Activated T-helper 17 cell treated with anti-CD3 and anti-CD28 coated beads, Interleukin-2, amount 50 U/mL, for 72 hours (primary cell): ENCODE results near the gene KIAA1614. TPM values are rescaled to one million over a fixed set of nuclear protein-coding genes. Genes with fewer than 3 reads are reported as not detected.
A peak's percentile ranks its signal among the peaks of the same experiment; 100 is the strongest.
"Not testable (repeated sequence)": the region's sequence is repeated elsewhere in the genome, so short reads cannot be mapped to it uniquely, and the experiment has no call there.

Source experiments
- ATAC-seq: fragments of 150-1000 bp; cut with Tn5 transposase; replicated peaks from 2 replicates; pipeline ENCODE4 v1.10.0; 2021; ENCODE audit warnings: mild to moderate bottlenecking, moderate library complexity
- H3K27ac Mint-ChIP-seq: one replicate; pipeline ENCODE4 v1.8.0; 2022; ENCODE audit warnings: mixed read lengths
- H3K27me3 Mint-ChIP-seq: one replicate; pipeline ENCODE4 v1.8.0; 2022; ENCODE audit warnings: mixed read lengths
- H3K36me3 Mint-ChIP-seq: one replicate; pipeline ENCODE4 v1.8.0; 2022; ENCODE audit warnings: low read depth, mild to moderate bottlenecking, mixed read lengths
- H3K4me1 Mint-ChIP-seq: one replicate; pipeline ENCODE4 v1.8.0; 2022; ENCODE audit warnings: mixed read lengths
- H3K4me3 Mint-ChIP-seq: one replicate; pipeline ENCODE4 v1.8.0; 2022; ENCODE audit warnings: mild to moderate bottlenecking, mixed read lengths
- H3K9me3 Mint-ChIP-seq: one replicate; pipeline ENCODE4 v1.8.0; 2022; ENCODE audit warnings: mixed read lengths
- total RNA-seq, 2 donors: library from RNA; stranded (reverse); gene quantifications; one replicate each; pipeline ENCODE4 v1.2.3, GENCODE V29; 2022

The KIAA1614 gene
- total RNA-seq, 2 donors from 2014 or later: 0.04 to 0.19 TPM

DNA sequence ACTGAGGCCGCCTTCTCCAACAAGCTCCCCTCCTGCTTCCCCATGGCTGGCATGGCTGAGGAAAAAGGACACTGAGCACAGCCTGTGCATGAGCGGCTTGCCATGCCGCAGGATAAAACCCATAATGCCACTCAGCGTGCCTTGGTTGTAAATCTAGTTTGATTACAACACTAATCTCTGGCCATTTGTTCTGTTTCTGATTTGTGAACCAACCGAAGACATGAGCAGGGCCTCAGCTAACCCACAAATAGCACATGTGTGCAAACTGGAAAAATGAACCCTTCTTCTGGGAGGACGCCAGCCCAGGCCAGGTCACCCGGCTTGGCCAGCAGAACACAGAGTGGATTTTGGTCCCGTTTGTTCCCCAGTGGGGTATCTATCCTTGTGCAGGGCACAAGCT lies 56.1 kb downstream of the KIAA1614 start:
- H3K36me3 Mint-ChIP-seq: peaks cover 93% of the 10 kb centered on the region

DNA sequence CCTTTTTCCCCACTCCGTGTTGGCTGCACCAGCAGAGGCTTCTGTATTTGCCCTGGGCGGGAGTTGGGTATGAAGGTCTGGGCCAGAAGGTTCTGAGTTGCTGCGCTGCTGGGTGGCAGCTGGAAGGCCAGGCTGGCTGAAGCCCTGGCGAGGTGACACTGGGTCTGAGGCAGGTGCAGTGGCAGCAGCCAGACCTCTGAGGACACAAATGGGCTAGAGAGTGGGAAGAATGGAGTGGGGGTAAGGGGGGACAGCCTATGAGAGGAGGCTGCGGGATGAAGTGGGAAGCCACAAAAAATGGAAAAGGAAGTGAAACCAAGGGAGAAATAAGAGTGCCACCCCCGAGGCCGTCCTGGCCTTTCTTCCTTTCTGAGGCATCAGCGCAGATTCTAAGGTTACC lies 56.7 kb downstream of the KIAA1614 start:
- Mint-ChIP-seq H3K9me3 (no peaks in the 10 kb centered on the region), H3K27me3 (no peaks in the 10 kb centered on the region), H3K4me1 (peaks cover 13% of the 10 kb centered on the region), H3K27ac (peak overlapping the region; percentile 9), H3K36me3 (peaks cover 93% of the 10 kb centered on the region), H3K4me3 (no peak overlapping the region)
- ATAC-seq: no peak

More for the DNA sequence above, 56.1 kb downstream of the KIAA1614 start:
- not testable (repeated sequence) for ATAC-seq, H3K9me3 Mint-ChIP-seq, H3K27me3 Mint-ChIP-seq, H3K27ac Mint-ChIP-seq, H3K4me3 Mint-ChIP-seq
- H3K4me1 Mint-ChIP-seq: peaks cover 13% of the 10 kb centered on the region

DNA sequence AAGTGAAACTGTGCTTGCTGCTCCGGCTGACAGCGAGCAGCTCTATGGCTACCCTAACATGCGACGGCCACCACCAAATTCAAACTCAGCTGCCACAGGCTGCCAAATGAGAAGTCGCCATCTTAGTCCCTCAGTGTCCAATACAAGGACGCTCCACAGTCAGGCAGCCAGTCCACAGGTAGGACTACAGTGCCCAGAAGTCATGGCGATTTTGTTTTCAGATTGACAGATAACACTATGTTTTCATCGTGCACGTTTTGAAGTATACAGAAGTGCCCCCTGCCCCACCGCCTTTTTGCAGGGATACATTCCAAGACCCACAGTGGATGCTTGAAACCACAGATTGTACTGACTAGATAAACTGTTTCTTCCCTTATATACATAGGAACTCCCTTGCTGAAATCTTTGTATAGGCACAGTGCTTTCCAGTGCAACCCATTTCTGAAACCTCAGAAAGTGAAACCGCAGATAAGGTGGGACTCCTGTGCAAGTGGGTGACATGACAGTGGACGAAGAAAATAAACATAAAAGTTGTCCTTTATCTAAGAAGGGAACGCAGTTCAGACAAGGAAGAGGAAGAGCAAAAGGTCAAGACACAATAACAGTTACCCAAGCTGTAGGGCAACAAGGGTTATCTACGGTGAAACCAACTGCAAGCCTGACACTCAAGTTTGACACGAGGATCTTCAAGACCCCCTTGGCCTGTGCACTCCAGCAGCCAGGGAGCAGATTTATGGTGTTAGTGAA lies 57.8 kb downstream of the KIAA1614 start:
- Mint-ChIP-seq H3K4me3 (no peak overlapping the region), H3K27me3 (no peaks in the 10 kb centered on the region), H3K9me3 (no peaks in the 10 kb centered on the region), H3K36me3 (peaks cover 95% of the 10 kb centered on the region), H3K4me1 (peaks cover 17% of the 10 kb centered on the region), H3K27ac (peak overlapping the region; percentile 7)
- ATAC-seq: no peak

DNA sequence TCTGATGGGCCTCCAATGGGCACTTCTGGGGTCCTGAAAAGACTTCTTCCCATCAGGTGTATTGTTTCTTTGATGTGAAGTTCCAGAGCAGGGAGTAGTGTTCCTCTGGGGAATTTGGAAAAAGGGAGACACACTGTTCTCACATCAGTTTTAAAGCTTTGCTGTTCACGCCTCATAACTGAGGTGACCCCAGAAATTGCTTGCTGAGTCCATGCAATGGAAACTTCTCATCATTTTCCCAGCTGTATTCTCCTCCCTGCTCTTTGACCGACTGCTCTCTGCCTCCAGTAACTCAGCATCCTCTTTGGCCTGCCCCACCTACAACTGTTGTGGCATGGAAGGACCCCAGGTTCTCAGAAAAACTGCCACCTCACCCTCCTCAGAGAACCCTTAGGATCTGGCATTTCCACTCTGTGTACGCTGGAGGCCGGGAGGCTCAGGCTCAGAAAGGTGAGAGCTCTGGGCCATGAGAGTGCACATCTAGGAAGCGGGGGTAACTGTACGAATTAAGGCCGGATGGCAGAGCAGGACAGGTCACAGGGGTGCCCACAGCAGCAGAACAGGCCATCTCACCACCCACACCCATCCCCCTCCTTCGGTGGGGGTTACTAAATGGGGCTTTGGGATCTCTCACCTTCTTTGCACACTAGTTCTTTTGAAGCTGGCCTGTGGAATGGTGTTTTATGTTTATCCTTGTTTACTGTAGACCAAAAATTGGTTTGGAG lies 58.7 kb downstream of the KIAA1614 start:
- H3K27ac Mint-ChIP-seq: peak overlapping the region; percentile 56
- no peak for ATAC-seq
- peaks cover 95% of the 10 kb centered on the region for H3K36me3 Mint-ChIP-seq
- H3K4me3 Mint-ChIP-seq: no peak overlapping the region
- peaks cover 26% of the 10 kb centered on the region for H3K4me1 Mint-ChIP-seq
- no peaks in the 10 kb centered on the region for H3K27me3 Mint-ChIP-seq
- no peaks in the 10 kb centered on the region for H3K9me3 Mint-ChIP-seq

DNA sequence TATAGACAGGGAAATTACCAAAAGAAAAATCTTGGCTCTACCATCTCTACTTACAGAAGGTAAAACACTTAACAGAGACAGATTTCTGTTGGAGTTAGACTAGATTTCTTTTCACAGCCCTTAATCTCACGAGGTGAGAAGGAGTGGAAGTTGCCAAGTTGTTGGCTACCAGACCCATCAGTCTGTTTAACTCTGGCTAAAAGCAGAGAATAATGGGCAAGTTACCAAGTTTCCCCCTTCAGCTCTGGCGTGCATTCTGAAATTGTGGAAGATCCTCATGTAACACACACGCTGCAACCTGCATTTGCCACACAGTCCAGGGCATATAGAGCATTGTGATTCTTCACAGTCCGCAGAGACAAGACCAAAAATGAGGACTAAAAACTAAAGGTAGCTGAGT lies 60.7 kb downstream of the KIAA1614 start:
- peaks cover 97% of the 10 kb centered on the region for H3K36me3 Mint-ChIP-seq
- peaks cover 30% of the 10 kb centered on the region for H3K4me1 Mint-ChIP-seq
- H3K4me3 Mint-ChIP-seq: no peak overlapping the region
- H3K9me3 Mint-ChIP-seq: no peaks in the 10 kb centered on the region
- no peaks in the 10 kb centered on the region for H3K27me3 Mint-ChIP-seq
- no peak for ATAC-seq
- H3K27ac Mint-ChIP-seq: no peak overlapping the region

DNA sequence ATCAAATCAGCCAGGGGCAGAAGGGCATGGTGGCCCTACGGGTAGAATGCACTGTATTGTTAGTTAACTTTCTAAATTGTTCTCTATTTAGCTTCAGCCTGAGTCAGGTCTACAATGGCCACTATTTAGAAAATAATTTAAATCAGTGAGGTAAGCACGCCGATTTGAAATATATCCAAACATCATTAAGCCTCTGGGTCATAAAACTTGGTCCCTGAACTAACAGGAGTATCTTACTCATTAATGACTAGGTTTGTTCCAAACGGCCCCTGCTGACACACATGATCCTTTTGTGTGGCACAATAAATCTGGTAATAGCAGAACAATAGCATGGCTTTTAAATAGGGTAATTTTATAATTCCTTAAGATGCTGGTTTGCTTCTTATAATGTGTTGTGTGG lies 61.5 kb downstream of the KIAA1614 start:
- Mint-ChIP-seq H3K27me3 (no peaks in the 10 kb centered on the region), H3K9me3 (no peaks in the 10 kb centered on the region), H3K4me1 (peaks cover 32% of the 10 kb centered on the region), H3K4me3 (no peak overlapping the region), H3K27ac (no peak overlapping the region), H3K36me3 (peaks cover 100% of the 10 kb centered on the region)
- no peak for ATAC-seq

DNA sequence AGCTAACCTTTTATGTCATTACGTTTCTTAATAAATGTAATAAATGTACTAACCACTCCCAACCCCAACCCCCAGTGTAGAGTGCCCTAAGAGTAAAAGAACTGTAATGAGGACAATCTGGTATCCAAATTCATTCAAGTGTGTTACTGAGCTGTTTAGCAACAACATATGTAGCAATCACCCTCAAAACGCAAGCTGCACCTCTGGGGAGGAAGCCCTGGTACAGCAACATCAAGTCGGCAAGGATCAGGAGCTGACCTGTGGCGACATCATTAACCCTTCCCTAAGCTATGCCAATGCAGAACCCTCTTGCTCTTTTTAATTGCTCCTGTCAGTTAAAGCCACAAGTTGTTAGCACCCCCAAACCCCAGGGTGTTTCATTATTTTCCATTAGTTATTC lies 62.9 kb downstream of the KIAA1614 start:
- ATAC-seq: no peak
- Mint-ChIP-seq H3K9me3 (no peaks in the 10 kb centered on the region), H3K27me3 (no peaks in the 10 kb centered on the region), H3K4me1 (peaks cover 24% of the 10 kb centered on the region), H3K36me3 (peaks cover 100% of the 10 kb centered on the region), H3K4me3 (no peak overlapping the region), H3K27ac (no peak overlapping the region)

DNA sequence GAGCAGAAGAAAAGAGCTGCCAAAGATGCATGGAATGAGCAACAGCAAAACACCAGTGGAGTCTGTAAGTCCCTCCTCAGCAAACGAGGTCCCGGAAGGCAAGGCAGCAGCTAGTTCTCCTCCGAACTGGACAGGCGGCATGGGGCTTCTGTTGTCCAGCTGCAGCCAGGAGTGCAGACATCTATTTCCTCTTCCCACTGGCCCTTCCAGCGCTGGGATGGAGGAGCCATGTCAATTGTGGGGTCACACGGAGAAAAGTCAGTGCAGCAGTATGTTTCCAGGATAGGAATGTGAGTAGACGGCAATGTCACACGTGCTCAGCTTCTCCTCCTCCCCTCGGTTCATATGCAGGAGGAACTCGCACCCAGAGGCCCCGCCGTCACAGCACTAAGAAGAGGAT lies 63.5 kb downstream of the KIAA1614 start:
- no peak overlapping the region for H3K4me3 Mint-ChIP-seq
- H3K27ac Mint-ChIP-seq: peak overlapping the region; percentile 28
- H3K36me3 Mint-ChIP-seq: peaks cover 100% of the 10 kb centered on the region
- peaks cover 21% of the 10 kb centered on the region for H3K4me1 Mint-ChIP-seq
- no peaks in the 10 kb centered on the region for H3K9me3 Mint-ChIP-seq
- no peak for ATAC-seq
- no peaks in the 10 kb centered on the region for H3K27me3 Mint-ChIP-seq

DNA sequence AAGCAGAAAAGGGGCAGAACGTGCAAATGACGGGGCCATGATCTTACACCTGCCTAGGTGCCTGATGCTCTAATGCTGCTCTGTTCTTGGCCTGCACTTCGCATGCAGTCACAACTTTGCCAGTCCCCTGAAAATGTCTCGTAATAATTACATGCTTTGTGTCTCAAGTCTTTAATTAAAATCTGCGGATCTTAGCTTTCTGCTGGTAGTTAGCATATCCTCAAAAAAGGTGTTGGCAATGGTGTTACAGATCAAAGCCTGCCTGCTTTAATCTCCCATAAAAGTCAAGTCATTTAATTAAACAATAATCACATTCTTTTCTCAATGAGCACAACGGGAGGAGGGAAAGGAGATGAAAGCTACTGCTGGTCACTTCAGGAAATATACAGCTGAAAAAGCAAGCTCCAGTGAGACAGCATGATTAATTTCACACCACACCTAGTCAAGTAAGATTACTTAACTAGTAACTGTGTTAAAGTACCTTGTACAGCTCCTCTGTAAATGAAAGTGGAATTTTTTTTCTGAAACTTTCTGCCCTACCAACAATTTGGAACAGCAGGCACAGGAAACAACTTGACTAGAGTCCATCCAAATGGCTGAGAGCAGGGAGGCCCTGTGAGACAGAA lies 64.1 kb downstream of the KIAA1614 start:
- Mint-ChIP-seq H3K27me3 (no peaks in the 10 kb centered on the region), H3K9me3 (no peaks in the 10 kb centered on the region), H3K27ac (peak overlapping the region; percentile 28), H3K4me3 (no peak overlapping the region), H3K36me3 (peaks cover 100% of the 10 kb centered on the region), H3K4me1 (peaks cover 26% of the 10 kb centered on the region)
- no peak for ATAC-seq

DNA sequence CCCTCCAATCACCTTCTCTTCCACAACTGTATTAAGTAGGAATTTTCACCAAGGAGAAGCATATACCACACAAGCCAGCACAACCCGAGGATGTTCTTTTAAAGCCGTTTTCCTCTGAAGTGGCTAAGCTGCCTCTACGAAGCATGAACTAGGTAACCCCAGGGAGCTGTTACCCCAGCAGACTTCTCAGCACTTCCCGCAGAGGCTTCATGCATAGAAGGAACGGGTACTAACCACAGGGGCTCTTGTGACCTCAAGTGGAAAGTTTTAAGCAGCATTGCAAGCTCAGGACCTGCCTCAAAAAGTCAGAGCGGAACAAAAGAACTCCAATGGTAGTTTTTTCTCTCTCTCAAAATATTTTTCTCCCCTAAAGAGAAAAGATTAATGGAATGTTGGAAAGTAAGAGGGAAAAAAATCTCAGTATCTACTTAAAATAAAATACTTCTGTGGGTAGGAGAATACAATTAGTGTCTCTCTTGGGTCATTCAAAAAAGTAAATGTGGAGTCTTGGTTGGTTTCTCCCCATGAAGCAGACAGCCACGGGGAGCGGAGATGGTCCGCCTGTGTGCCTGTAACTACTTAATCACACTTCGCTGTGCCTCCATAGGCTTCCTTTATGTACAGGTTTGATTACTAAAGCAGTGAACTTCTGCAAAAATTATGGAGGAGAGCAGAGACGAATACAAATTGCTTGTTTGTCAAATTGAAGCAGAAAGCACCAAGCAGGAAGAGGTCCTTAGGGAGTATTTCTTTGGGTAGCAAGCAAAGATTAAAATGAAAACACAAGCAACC lies 69.1 kb downstream of the KIAA1614 start:
- H3K27ac Mint-ChIP-seq: peak overlapping the region; percentile 42
- H3K9me3 Mint-ChIP-seq: no peaks in the 10 kb centered on the region
- H3K27me3 Mint-ChIP-seq: no peaks in the 10 kb centered on the region
- peak overlapping the region; percentile 9 for H3K4me3 Mint-ChIP-seq
- H3K36me3 Mint-ChIP-seq: peaks cover 100% of the 10 kb centered on the region
- peak; percentile 79 for ATAC-seq
- peaks cover 18% of the 10 kb centered on the region for H3K4me1 Mint-ChIP-seq

DNA sequence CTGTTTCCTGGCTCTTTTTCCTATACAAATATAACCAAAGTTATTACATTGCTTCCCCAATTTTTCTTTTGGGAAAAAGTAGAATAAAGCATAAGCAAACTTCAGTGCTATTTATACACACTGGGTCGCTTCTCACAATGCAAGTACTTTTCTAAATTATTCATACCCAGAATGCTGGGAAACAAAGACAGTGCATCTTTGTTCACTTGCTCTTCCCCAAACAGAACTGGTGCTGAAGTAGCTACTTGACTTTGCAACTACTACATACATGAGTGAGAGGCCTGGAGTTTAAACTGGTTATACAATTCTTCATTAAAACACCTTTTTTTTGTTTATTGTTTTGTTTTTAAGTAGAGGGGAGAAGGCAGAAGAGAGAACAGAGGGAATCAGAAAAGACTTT lies 69.7 kb downstream of the KIAA1614 start:
- Mint-ChIP-seq H3K27me3 (no peaks in the 10 kb centered on the region), H3K4me1 (peaks cover 24% of the 10 kb centered on the region), H3K36me3 (peaks cover 100% of the 10 kb centered on the region), H3K27ac (peak overlapping the region; percentile 42), H3K9me3 (no peaks in the 10 kb centered on the region), H3K4me3 (no peak overlapping the region)
- no peak for ATAC-seq

DNA sequence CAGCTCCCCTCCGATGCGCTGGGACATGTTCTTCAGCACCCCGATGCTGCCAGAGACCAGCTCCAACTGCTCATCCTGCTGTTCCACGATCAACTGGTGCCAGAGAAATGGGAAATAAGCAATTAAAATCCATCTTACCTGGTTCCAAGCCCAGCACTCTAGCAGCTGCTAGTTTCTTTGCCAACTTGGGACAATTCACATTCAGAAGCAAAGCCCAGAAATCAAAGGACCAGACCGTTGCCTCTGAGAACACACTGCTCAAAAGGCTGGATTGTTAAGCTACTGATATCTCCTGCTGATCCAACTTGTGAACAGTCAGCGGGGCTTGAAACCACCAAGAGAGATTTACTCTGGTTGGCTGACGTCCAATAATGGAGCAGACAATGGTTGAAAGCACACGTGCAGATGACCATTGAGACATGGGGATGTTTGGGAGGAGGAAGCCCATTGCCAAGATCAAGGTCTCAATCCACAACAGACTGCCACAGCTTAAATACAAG lies 75.6 kb downstream of the KIAA1614 start:
- Mint-ChIP-seq H3K4me1 (peaks cover 13% of the 10 kb centered on the region), H3K36me3 (peaks cover 100% of the 10 kb centered on the region), H3K27me3 (no peaks in the 10 kb centered on the region), H3K4me3 (no peak overlapping the region), H3K27ac (no peak overlapping the region), H3K9me3 (no peaks in the 10 kb centered on the region)
- ATAC-seq: no peak

DNA sequence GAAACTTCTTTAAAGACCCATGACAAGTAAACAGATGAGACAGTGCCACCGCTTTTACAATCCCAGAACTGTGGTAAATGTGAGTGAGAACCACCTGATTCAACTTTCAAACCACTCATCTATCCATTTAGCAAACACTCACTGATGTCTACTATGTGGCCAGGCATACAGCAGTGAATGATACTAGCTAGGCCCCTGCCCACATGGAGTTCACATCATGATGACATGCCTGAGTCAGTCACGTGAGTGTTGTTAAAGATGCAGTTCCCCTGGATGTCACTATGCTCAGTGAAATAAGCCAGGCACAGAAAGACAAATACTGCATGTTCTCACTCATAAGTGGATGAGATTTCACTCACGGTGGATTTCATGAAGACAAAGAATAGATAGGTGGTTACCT lies 81.6 kb downstream of the KIAA1614 start:
- H3K27me3 Mint-ChIP-seq: no peaks in the 10 kb centered on the region
- peak; percentile 97 for ATAC-seq
- H3K27ac Mint-ChIP-seq: no peak overlapping the region
- no peaks in the 10 kb centered on the region for H3K9me3 Mint-ChIP-seq
- no peak overlapping the region for H3K4me3 Mint-ChIP-seq
- H3K4me1 Mint-ChIP-seq: peaks cover 10% of the 10 kb centered on the region
- H3K36me3 Mint-ChIP-seq: peaks cover 95% of the 10 kb centered on the region

DNA sequence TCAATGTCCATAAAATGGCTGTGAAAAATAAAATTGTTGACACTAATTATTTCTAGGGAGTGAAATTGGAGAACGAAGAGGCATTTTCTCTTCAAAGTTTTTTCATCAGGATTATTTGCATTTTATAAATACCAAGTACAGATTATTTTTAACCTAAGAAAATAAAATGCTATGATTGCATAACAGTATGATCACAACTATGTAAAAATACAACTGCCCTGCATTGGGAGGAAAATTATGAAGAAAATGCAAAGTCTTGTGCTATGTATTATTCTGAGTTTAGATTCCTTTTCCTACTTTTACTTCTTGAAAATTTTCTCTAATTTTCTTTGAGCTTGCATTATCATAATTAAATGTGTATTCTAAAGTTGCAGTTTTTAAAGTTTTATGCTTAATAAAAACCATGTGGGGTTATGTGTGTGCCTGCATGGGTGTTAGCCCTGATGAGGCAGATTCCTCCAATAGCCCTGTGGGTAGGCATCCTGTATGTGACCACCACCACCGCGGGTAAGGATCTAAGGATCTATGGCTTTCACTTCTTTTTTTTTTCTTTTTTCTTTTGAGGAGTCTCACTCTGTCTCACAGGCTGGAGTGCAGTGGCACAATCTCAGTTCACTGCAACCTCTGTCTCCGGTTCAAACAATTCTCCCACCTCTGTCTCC lies 85.3 kb downstream of the KIAA1614 start:
- no peak overlapping the region for H3K27ac Mint-ChIP-seq
- H3K9me3 Mint-ChIP-seq: no peaks in the 10 kb centered on the region
- peaks cover 11% of the 10 kb centered on the region for H3K4me1 Mint-ChIP-seq
- no peaks in the 10 kb centered on the region for H3K27me3 Mint-ChIP-seq
- ATAC-seq: no peak
- H3K36me3 Mint-ChIP-seq: peaks cover 95% of the 10 kb centered on the region
- no peak overlapping the region for H3K4me3 Mint-ChIP-seq
